Fibroblast of lung (primary cell): ENCODE data around the gene TSPYL1. TPM values are rescaled to one million over a fixed set of nuclear protein-coding genes. Genes with fewer than 3 reads are reported as not detected.

ENCODE experiments used
- DNase-seq, 2 donors: peaks; one replicate each; pipeline versions ENCODE4 v3.0.0 to v3.0.0-alpha.2; 2010; ENCODE audit warnings: low read depth in 2 of 2
- H2AFZ ChIP-seq: 2 replicates; pipeline ENCODE4 v1.5.1; 2012; ENCODE audit warnings: low read length, control low read depth, inconsistent platforms
- H3K27ac ChIP-seq: 2 replicates; pipeline ENCODE4 v1.5.1; 2011; ENCODE audit warnings: low read length, control low read depth; ENCODE audit not compliant: insufficient read depth
- H3K27me3 ChIP-seq: 2 replicates; pipeline ENCODE4 v1.5.1; 2011; ENCODE audit warnings: mild to moderate bottlenecking, low read length; ENCODE audit not compliant: control insufficient read depth, insufficient read depth
- H3K36me3 ChIP-seq: 2 replicates; pipeline ENCODE4 v1.5.1; 2011; ENCODE audit warnings: low read length; ENCODE audit not compliant: control insufficient read depth, insufficient read depth
- H3K4me1 ChIP-seq: 2 replicates; pipeline ENCODE4 v1.5.1; 2011; ENCODE audit warnings: low read length; ENCODE audit not compliant: control insufficient read depth, insufficient read depth; ENCODE audit errors: extremely low read depth
- H3K4me2 ChIP-seq: 2 replicates; pipeline ENCODE4 v1.5.1; 2011; ENCODE audit warnings: low read length, control low read depth; ENCODE audit not compliant: insufficient read depth; ENCODE audit errors: extremely low read depth
- H3K4me3 ChIP-seq, 4 experiments: fragments of 200-600 bp in 1 of 4; sonication (generic) in 1 of 4; replicated peaks in 1 of 4; 2 replicates each; pipeline ENCODE4 v1.5.1; 2011 to 2016; ENCODE audit warnings: low read length in 4 of 4, low read depth in 3 of 4, mild to moderate bottlenecking in 3 of 4, control low read depth in 2 of 4, inconsistent platforms in 1 of 4, mixed read lengths in 1 of 4; ENCODE audit not compliant: insufficient read depth in 1 of 4; ENCODE audit errors: control extremely low read depth in 1 of 4
- H3K79me2 ChIP-seq: 2 replicates; pipeline ENCODE4 v1.5.1; 2012; ENCODE audit warnings: mild to moderate bottlenecking, low read length, inconsistent platforms; ENCODE audit not compliant: control insufficient read depth, insufficient read depth
- H3K9ac ChIP-seq: 2 replicates; pipeline ENCODE4 v1.5.1; 2011; ENCODE audit warnings: mild to moderate bottlenecking, low read length, control low read depth; ENCODE audit not compliant: insufficient read depth
- H3K9me3 ChIP-seq: 2 replicates; pipeline ENCODE4 v1.5.1; 2012; ENCODE audit warnings: low read depth, low read length; ENCODE audit not compliant: control insufficient read depth, insufficient read depth
- H4K20me1 ChIP-seq: 2 replicates; pipeline ENCODE4 v1.5.1; 2011; ENCODE audit warnings: low read length; ENCODE audit not compliant: control insufficient read depth, insufficient read depth; ENCODE audit errors: extremely low read depth
- EZH2 ChIP-seq: IDR thresholded peaks from 2 replicates; pipeline ENCODE4 v1.5.1; 2012; ENCODE audit warnings: low read length, control low read depth, mild to moderate bottlenecking; ENCODE audit errors: missing control alignments
- polyA plus RNA-seq, 2 donors: library from polyadenylated mRNA; depleted of rRNA in 1 of 2; stranded (reverse) in 1 of 2; unstranded in 1 of 2; fragments of >200 nt; gene quantifications; 2 replicates each; pipeline ENCODE4 v1.2.1, GENCODE V29; 2011 to 2012; ENCODE audit warnings: missing spikeins in 1 of 2
- total RNA-seq: library from RNA; depleted of rRNA; stranded (reverse); fragments of >200 nt; gene quantifications from 2 replicates; pipeline ENCODE4 v1.2.1, GENCODE V29; 2014
- TF ChIP-seq, protein P1 (sequence below), 2 donors: IDR thresholded peaks in 1 of 2; conservative IDR thresholded peaks in 1 of 2; 1 replicate in 1 of 2; 2 replicates in 1 of 2; pipeline ENCODE4 v1.5.1; 2011 to 2012; ENCODE audit warnings: low read length in 2 of 2, control low read depth in 1 of 2, inconsistent platforms in 1 of 2, low read depth in 1 of 2, mild to moderate bottlenecking in 1 of 2

TSPYL1 gene
- total and polyA plus RNA-seq, 2 donors (not counting 1 experiment from before 2014, with no cell fraction given), result 82.0 to 93.0 TPM

- H3K27ac ChIP-seq, result no peak overlapping the region
- H3K36me3 ChIP-seq, result no peaks in the 10 kb centered on the region
- H3K79me2 ChIP-seq, result no peaks in the 10 kb centered on the region
- H3K9me3 ChIP-seq, result no peaks in the 10 kb centered on the region
- DNase-seq, result no peak
- H2AFZ ChIP-seq, result no peak overlapping the region
- no peak overlapping the region for H3K4me2 ChIP-seq
- TF ChIP-seq, protein P1, sequence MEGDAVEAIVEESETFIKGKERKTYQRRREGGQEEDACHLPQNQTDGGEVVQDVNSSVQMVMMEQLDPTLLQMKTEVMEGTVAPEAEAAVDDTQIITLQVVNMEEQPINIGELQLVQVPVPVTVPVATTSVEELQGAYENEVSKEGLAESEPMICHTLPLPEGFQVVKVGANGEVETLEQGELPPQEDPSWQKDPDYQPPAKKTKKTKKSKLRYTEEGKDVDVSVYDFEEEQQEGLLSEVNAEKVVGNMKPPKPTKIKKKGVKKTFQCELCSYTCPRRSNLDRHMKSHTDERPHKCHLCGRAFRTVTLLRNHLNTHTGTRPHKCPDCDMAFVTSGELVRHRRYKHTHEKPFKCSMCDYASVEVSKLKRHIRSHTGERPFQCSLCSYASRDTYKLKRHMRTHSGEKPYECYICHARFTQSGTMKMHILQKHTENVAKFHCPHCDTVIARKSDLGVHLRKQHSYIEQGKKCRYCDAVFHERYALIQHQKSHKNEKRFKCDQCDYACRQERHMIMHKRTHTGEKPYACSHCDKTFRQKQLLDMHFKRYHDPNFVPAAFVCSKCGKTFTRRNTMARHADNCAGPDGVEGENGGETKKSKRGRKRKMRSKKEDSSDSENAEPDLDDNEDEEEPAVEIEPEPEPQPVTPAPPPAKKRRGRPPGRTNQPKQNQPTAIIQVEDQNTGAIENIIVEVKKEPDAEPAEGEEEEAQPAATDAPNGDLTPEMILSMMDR (conservative IDR thresholded peaks at IDR 0.05 in 1 of 2, IDR thresholded peaks at IDR 0.05 in 1 of 2; ENCODE audit: low read depth in 1 of 2, low read length in 2 of 2), result no peak
- no peak for TF ChIP-seq EZH2
- no peak overlapping the region for H3K4me3 ChIP-seq
- no peak overlapping the region for H3K9ac ChIP-seq
- no peaks in the 10 kb centered on the region for H3K27me3 ChIP-seq
- no peaks in the 10 kb centered on the region for H3K4me1 ChIP-seq
- H4K20me1 ChIP-seq, result no peaks in the 10 kb centered on the region
These were observed 39.9 kb downstream of the TSPYL1 start for GRCh38 chr6:116239856-116240255.

DNA sequence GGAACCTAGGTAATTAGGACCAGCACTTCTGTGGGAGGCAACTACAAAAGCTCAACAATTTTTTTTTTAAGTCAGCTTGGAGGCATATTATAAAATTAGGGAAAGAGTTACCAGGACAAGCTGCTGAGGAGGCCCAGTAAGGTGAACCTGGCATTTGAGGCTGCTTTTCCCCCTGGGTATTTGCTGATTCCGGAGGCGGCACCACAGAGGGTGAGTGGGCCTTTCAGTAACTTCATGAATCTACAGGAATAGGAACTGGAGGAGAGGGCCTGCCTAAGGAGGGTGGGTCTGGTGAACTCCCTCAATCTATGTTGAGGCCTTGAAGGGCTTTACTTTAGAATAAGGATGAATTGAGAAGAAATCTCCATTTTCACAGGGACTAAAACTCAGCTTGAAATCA, 40.5 kb downstream of the TSPYL1 start:
- Histone ChIP-seq H3K27me3 (no peaks in the 10 kb centered on the region), H3K4me3 (no peak overlapping the region), H3K36me3 (no peaks in the 10 kb centered on the region), H3K27ac (no peak overlapping the region), H3K4me2 (no peak overlapping the region), H3K9me3 (no peaks in the 10 kb centered on the region), H3K79me2 (no peaks in the 10 kb centered on the region), H4K20me1 (no peaks in the 10 kb centered on the region), H3K9ac (no peak overlapping the region), H2AFZ (no peak overlapping the region), H3K4me1 (no peaks in the 10 kb centered on the region)
- TF ChIP-seq, protein P1 (conservative IDR thresholded peaks at IDR 0.05 in 1 of 2, IDR thresholded peaks at IDR 0.05 in 1 of 2; ENCODE audit: low read depth in 1 of 2, low read length in 2 of 2), result no peak
- TF ChIP-seq EZH2, result no peak
- no peak for DNase-seq

GRCh38 chr6:116238083-116238482, 41.6 kb downstream of the TSPYL1 start:
- TF ChIP-seq EZH2, result no peak
- TF ChIP-seq, protein P1 (conservative IDR thresholded peaks at IDR 0.05 in 1 of 2, IDR thresholded peaks at IDR 0.05 in 1 of 2; ENCODE audit: low read depth in 1 of 2, low read length in 2 of 2), result no peak
- H3K79me2 ChIP-seq, result no peaks in the 10 kb centered on the region
- no peak for DNase-seq

More at GRCh38 chr6:116238083-116238482, 41.6 kb downstream of the TSPYL1 start:
- Histone ChIP-seq H4K20me1 (no peaks in the 10 kb centered on the region), H3K27me3 (no peaks in the 10 kb centered on the region), H3K9me3 (no peaks in the 10 kb centered on the region), H3K27ac (no peak overlapping the region), H2AFZ (no peak overlapping the region), H3K4me3 (no peak overlapping the region), H3K4me2 (no peak overlapping the region), H3K9ac (no peak overlapping the region), H3K4me1 (no peaks in the 10 kb centered on the region), H3K36me3 (no peaks in the 10 kb centered on the region)
